GM12874 (cell line): ENCODE results near the gene CARD8.

Experiments
- CTCF ChIP-seq: IDR thresholded peaks from 2 replicates; pipeline ENCODE4 v1.5.1; 2011; ENCODE audit warnings: low read depth, mild to moderate bottlenecking, control low read depth, low read length, moderate library complexity; ENCODE audit not compliant: insufficient read depth

CARD8 gene

GRCh38 chr19:48279747-48280146, 24.0 kb upstream of the CARD8 start:
- TF ChIP-seq CTCF, result no peak

GRCh38 chr19:48274938-48275337, 19.2 kb upstream of the CARD8 start:
- TF ChIP-seq CTCF, result no peak

GRCh38 chr19:48274173-48274572, 18.5 kb upstream of the CARD8 start:
- no peak for TF ChIP-seq CTCF

GRCh38 chr19:48271531-48272151, 15.9 kb upstream of the CARD8 start:
- no peak for TF ChIP-seq CTCF

GRCh38 chr19:48258350-48258749, 2.6 kb upstream of the CARD8 start:
- no peak for TF ChIP-seq CTCF

GRCh38 chr19:48254529-48254970, 1.2 kb downstream of the CARD8 start:
- TF ChIP-seq CTCF, result no peak

GRCh38 chr19:48253999-48254398, 1.7 kb downstream of the CARD8 start:
- TF ChIP-seq CTCF, result no peak
